ENCODE measurements around the gene ZNF488.

ZNF488 gene

DNA sequence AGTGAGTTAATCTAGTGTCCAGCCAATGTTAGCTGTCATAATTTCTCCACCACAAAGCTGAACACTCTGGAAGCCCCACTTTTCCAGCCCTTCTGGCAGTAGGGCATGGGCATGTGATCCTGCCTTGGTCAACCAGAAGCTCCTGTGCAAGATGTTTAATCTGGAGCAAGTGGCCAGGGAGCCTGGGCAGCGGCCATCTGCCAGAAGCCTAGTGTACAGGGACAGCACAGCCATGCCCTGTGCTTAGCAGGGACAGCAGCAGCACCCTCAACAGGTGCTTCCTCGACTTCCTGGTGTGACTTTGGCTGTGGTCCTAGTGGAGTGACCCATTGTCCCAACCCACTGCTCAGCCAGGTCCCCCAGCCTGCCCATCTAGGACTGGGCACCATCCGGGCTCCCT, 25.6 kb downstream of the ZNF488 start:
- TF ChIP-seq, protein P1, sequence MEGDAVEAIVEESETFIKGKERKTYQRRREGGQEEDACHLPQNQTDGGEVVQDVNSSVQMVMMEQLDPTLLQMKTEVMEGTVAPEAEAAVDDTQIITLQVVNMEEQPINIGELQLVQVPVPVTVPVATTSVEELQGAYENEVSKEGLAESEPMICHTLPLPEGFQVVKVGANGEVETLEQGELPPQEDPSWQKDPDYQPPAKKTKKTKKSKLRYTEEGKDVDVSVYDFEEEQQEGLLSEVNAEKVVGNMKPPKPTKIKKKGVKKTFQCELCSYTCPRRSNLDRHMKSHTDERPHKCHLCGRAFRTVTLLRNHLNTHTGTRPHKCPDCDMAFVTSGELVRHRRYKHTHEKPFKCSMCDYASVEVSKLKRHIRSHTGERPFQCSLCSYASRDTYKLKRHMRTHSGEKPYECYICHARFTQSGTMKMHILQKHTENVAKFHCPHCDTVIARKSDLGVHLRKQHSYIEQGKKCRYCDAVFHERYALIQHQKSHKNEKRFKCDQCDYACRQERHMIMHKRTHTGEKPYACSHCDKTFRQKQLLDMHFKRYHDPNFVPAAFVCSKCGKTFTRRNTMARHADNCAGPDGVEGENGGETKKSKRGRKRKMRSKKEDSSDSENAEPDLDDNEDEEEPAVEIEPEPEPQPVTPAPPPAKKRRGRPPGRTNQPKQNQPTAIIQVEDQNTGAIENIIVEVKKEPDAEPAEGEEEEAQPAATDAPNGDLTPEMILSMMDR (IDR thresholded peaks at IDR 0.05; ENCODE audit: low read depth, low read length), result no peak
- no peak overlapping the region for H3K4me3 ChIP-seq (ENCODE audit: low read depth, low read length)

DNA sequence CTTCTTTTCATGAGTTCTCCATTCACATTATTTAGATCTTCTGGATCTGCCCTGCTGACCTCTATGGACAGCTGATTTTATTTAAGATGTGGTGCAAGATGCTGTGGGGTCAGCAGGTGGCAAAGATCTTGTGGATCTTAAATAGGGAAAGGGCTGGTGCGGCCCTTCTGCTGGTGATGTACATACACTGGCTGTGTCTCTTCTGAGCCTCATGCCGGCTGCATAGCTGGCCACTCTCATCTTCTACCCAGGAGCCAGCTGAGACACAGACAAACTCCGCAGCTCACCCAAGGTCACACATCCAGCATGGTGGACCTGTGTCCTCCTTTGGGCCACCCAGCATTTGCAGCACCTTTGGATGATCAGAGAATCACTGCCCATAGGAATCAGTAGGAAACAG, 26.2 kb downstream of the ZNF488 start:
- TF ChIP-seq, protein P1 (IDR thresholded peaks at IDR 0.05; ENCODE audit: low read depth, low read length), result no peak
- H3K4me3 ChIP-seq (ENCODE audit: low read depth, low read length), result no peak overlapping the region

DNA sequence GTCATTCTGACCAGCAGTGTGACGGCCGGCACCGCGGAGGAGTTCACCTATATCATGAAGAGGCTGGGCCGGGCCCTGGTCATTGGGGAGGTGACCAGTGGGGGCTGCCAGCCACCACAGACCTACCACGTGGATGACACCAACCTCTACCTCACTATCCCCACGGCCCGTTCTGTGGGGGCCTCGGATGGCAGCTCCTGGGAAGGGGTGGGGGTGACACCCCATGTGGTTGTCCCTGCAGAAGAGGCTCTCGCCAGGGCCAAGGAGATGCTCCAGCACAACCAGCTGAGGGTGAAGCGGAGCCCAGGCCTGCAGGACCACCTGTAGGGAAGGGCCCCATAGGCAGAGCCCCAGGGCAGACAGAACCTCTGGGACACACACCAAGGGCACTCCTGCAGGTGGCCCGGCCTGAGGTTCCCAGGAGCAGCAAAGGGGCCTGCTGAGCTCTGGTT, 26.9 kb downstream of the ZNF488 start:
- H3K4me3 ChIP-seq (ENCODE audit: low read depth, low read length), result no peak overlapping the region
- TF ChIP-seq, protein P1 (IDR thresholded peaks at IDR 0.05; ENCODE audit: low read depth, low read length), result no peak

DNA sequence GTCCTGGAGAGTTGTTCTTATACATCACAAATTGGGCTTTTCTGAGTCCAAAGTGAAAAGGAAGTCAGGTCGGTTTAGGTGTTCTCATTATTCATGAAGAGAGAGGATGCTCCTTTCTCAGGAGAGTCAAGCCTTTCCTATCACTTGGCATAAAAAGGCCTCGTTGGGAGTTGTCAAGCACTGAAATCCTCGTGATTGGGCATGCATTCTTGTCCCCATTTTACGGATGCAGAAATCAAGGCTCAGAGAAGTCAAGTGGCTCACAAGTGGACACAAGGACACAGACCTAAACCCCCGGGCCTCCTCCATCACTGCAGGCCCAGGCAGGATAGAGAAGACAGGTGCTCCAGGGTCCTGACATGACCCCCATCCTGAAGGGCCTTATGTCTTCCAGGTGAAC, 27.4 kb downstream of the ZNF488 start:
- H3K4me3 ChIP-seq (ENCODE audit: low read depth, low read length), result no peak overlapping the region
- TF ChIP-seq, protein P1 (IDR thresholded peaks at IDR 0.05; ENCODE audit: low read depth, low read length), result no peak

DNA sequence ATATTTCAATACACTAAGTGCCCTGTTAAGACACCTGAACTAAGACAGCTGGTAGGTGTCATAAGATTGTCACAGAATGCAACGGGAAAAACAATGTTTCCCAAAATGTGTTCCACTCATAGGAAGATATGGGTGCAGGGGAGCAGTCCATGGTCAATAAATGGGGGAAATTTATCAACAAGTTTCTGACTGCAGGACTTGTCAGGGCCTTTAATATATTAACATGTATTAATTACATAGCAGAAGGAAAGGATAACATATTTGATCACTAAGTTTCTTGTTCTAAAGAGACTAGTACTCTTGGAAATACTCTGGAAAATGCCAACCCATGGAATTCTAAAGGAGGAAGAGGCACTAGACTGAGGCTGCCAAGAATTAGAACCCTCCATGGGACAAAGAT, 29.2 kb downstream of the ZNF488 start:
- TF ChIP-seq, protein P1 (IDR thresholded peaks at IDR 0.05; ENCODE audit: low read depth, low read length), result no peak

DNA sequence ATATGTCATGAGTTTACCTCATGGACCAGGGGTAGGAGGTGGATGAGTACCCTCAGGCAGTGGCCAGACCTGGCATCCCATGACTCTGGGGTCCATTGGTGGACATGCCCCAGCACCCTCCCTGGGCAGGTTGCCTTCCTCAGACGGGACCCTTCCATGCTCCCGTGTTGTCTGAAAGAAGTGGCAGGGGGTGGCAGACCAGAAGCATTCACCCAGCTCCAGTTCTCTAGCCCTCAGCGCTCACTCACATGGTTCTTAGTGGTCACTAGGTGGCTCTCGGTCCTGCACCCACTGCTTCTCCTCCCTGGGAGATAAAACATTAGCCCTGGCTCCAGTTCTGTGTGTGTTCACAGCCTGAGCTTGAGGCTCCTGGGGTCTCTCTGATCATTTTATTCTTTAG, 29.9 kb downstream of the ZNF488 start:
- no peak overlapping the region for H3K4me3 ChIP-seq (ENCODE audit: low read depth, low read length)
- TF ChIP-seq, protein P1 (IDR thresholded peaks at IDR 0.05; ENCODE audit: low read depth, low read length), result peak; percentile 18; the same call in 1 of the 2 replicates

More for the DNA sequence above, 29.2 kb downstream of the ZNF488 start:
- no peak overlapping the region for H3K4me3 ChIP-seq (ENCODE audit: low read depth, low read length)

DNA sequence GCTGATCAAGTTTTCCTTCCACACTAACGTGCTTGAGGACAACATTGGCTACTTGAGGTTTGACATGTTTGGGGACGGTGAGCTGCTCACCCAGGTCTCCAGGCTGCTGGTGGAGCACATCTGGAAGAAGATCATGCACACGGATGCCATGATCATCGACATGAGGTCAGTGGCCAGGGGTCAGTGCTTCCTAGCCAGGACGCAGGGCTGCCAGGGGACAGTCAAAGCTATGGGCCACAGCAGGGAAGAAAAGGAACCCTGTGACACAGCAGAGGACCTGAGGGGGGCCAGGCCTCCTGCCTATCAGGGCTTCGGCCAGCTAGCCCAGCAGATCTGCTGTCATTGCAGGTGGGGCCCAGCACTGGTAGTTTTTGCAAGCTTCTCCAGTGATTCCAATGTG, 30.7 kb downstream of the ZNF488 start:
- TF ChIP-seq, protein P1 (IDR thresholded peaks at IDR 0.05; ENCODE audit: low read depth, low read length), result no peak
- H3K4me3 ChIP-seq (ENCODE audit: low read depth, low read length), result no peak overlapping the region
